Measurements from ENCODE around the gene STK32C.

The STK32C gene

GRCh38 chr10:132281915-132282666, 25.7 kb downstream of the STK32C start:
- no peak; the same call in 2 of the 3 replicates for ATAC-seq
- no peak for TF ChIP-seq CREB5 (CRISPR knock-in tag; IDR thresholded peaks at IDR 0.05; ENCODE audit: low read depth)
- no peak for TF ChIP-seq ZNF565 (CRISPR knock-in tag; conservative IDR thresholded peaks at IDR 0.05; ENCODE audit: low read depth)
- TF ChIP-seq PPARA (CRISPR knock-in tag; IDR thresholded peaks at IDR 0.05; ENCODE audit: borderline replicate concordance) = no peak
- TF ChIP-seq ZFP30 (CRISPR knock-in tag; IDR thresholded peaks at IDR 0.05) = no peak
- no peak for TF ChIP-seq TCF4 (CRISPR knock-in tag; IDR thresholded peaks at IDR 0.05; ENCODE audit: borderline replicate concordance)
- TF ChIP-seq CSDC2 (CRISPR knock-in tag; IDR thresholded peaks at IDR 0.05) = no peak
- no peak for TF ChIP-seq CSRNP3 (CRISPR knock-in tag; IDR thresholded peaks at IDR 0.05)
- TF ChIP-seq PATZ1 (CRISPR knock-in tag; IDR thresholded peaks at IDR 0.05; ENCODE audit: borderline replicate concordance) = no peak
- TF ChIP-seq ARNTL (CRISPR knock-in tag; IDR thresholded peaks at IDR 0.05; ENCODE audit: borderline replicate concordance, low read depth) = no peak
- no peak for TF ChIP-seq ISL1 (CRISPR knock-in tag; IDR thresholded peaks at IDR 0.05)
- TF ChIP-seq POU6F1 (CRISPR knock-in tag; IDR thresholded peaks at IDR 0.05; ENCODE audit: borderline replicate concordance, low read depth) = no peak
- no peak for TF ChIP-seq OSR1 (CRISPR knock-in tag; IDR thresholded peaks at IDR 0.05)

- ATAC-seq = no peak
- TF ChIP-seq CREB5 (CRISPR knock-in tag; IDR thresholded peaks at IDR 0.05; ENCODE audit: low read depth) (no peak), ISL1 (CRISPR knock-in tag; IDR thresholded peaks at IDR 0.05) (no peak), ZFP30 (CRISPR knock-in tag; IDR thresholded peaks at IDR 0.05) (no peak), ZC3H10 (CRISPR knock-in tag; IDR thresholded peaks at IDR 0.05) (no peak)
Measured at GRCh38 chr10:132280646-132281074, 27.1 kb downstream of the STK32C start.

GRCh38 chr10:132279873-132280645, 27.7 kb downstream of the STK32C start:
- no peak for ATAC-seq
- TF ChIP-seq PPARA (CRISPR knock-in tag; IDR thresholded peaks at IDR 0.05; ENCODE audit: borderline replicate concordance) (no peak), ZNF8 (CRISPR knock-in tag; IDR thresholded peaks at IDR 0.05) (no peak), PATZ1 (CRISPR knock-in tag; IDR thresholded peaks at IDR 0.05; ENCODE audit: borderline replicate concordance) (no peak), POU6F1 (CRISPR knock-in tag; IDR thresholded peaks at IDR 0.05; ENCODE audit: borderline replicate concordance, low read depth) (no peak), ZFP3 (CRISPR knock-in tag; IDR thresholded peaks at IDR 0.05) (no peak), ZNF70 (CRISPR knock-in tag; IDR thresholded peaks at IDR 0.05) (no peak), TCF4 (CRISPR knock-in tag; IDR thresholded peaks at IDR 0.05; ENCODE audit: borderline replicate concordance) (no peak), ZC3H10 (CRISPR knock-in tag; IDR thresholded peaks at IDR 0.05) (no peak), GLIS3 (CRISPR knock-in tag; IDR thresholded peaks at IDR 0.05) (no peak), CSRNP3 (CRISPR knock-in tag; IDR thresholded peaks at IDR 0.05) (no peak), OSR1 (CRISPR knock-in tag; IDR thresholded peaks at IDR 0.05) (no peak), TOX (CRISPR knock-in tag; IDR thresholded peaks at IDR 0.05; ENCODE audit: borderline replicate concordance) (no peak), RARB (CRISPR knock-in tag; IDR thresholded peaks at IDR 0.05) (no peak), CSDC2 (CRISPR knock-in tag; IDR thresholded peaks at IDR 0.05) (no peak)

All from SK-N-SH treated with all-trans-retinoic acid at 6 μM for 48 hours (cell line).